NB4 (cell line): ENCODE measurements around the gene RIPK3.

Experiments
- DNase-seq: peaks from one replicate; pipeline ENCODE4 v3.0.0; 2010; ENCODE audit warnings: low read depth
- H3K4me3 ChIP-seq: one replicate; pipeline ENCODE4 v1.5.1; 2011; ENCODE audit warnings: mild to moderate bottlenecking, low read depth, low read length, moderate library complexity
- MYC ChIP-seq: IDR thresholded peaks from 2 replicates; pipeline ENCODE4 v1.6.1; 2011; ENCODE audit warnings: low read depth, low read length
- POLR2A ChIP-seq: IDR thresholded peaks from 2 replicates; pipeline ENCODE4 v1.6.1; 2011; ENCODE audit warnings: mild to moderate bottlenecking; ENCODE audit not compliant: insufficient read length; ENCODE audit errors: extremely low read depth
- TF ChIP-seq, protein P1 (sequence below): IDR thresholded peaks from 2 replicates; pipeline ENCODE4 v1.6.1; 2011; ENCODE audit warnings: low read depth, low read length
- TF ChIP-seq, protein P2 (sequence below): IDR thresholded peaks from one replicate; pipeline ENCODE4 v1.5.1; 2012; ENCODE audit warnings: low read depth, low read length

RIPK3 gene

GRCh38 chr14:24366721-24367513 lies 27.1 kb upstream of the RIPK3 start:
- peak overlapping the region; percentile 42 for H3K4me3 ChIP-seq
- peak; percentile 89 for DNase-seq
- TF ChIP-seq MYC (peak; percentile 16; the same call in 1 of the 2 replicates), POLR2A (peak; percentile 49)
- TF ChIP-seq, protein P1, sequence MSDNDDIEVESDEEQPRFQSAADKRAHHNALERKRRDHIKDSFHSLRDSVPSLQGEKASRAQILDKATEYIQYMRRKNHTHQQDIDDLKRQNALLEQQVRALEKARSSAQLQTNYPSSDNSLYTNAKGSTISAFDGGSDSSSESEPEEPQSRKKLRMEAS: no peak
- TF ChIP-seq, protein P2, sequence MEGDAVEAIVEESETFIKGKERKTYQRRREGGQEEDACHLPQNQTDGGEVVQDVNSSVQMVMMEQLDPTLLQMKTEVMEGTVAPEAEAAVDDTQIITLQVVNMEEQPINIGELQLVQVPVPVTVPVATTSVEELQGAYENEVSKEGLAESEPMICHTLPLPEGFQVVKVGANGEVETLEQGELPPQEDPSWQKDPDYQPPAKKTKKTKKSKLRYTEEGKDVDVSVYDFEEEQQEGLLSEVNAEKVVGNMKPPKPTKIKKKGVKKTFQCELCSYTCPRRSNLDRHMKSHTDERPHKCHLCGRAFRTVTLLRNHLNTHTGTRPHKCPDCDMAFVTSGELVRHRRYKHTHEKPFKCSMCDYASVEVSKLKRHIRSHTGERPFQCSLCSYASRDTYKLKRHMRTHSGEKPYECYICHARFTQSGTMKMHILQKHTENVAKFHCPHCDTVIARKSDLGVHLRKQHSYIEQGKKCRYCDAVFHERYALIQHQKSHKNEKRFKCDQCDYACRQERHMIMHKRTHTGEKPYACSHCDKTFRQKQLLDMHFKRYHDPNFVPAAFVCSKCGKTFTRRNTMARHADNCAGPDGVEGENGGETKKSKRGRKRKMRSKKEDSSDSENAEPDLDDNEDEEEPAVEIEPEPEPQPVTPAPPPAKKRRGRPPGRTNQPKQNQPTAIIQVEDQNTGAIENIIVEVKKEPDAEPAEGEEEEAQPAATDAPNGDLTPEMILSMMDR: no peak

DNA sequence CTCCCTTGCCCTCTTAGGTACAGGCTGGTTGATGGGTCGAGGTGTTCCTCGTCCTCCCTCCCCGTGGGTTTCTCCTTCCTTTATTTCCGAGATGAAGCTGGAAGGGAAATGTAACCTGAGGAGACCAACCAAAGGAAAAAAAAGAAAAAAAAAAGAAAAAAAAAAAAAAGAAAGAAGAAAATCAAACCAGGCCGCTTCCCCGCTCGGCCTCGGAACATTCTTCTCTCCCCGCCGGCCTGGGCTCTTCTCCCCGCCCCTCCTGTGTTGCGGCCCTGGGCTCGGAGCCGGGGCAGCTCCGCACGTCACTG lies 26.6 kb upstream of the RIPK3 start:
- peak overlapping the region; percentile 34 for H3K4me3 ChIP-seq
- TF ChIP-seq, protein P1: no peak
- TF ChIP-seq POLR2A (no peak), MYC (no peak)
- TF ChIP-seq, protein P2: no peak
- DNase-seq: no peak

DNA sequence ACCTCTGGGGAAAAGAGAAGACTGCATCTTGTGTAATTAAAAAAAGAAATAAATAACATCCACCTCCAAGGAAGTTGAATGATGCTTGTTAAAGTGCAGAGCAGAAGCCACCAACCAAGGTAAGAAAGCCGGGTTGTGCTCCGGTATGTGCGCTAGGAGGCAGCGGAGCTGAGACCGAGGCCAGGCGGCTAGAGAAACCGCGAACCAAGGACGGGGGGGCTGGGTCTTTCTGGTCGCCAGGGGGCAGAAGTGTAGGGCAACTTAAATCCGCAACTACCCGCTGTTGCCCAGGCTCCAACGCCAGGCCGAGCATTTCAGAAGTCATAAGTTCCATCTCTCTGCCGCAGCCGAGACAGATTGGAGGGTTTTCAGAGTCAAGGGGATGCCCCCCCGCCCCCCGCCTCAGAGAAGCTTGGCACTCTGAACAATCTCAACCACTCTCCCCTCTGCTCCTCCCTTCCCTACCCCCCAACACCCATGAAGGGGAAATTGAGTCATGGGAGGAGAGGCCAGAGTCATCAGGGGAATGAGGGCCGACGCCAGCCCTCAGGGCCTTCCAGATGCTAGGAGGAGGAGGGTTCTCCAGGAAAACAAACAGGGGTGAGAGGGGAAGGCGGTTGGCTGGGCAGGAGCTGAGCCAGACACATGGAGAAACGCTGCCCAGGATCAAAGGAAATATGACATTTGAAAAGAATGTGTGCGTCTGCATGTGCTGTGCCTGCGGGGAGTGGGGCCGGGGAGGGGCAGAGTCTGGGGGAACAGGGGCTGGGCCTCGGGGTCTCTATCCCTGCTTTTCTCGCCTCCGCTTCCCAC lies 26.0 kb upstream of the RIPK3 start:
- TF ChIP-seq MYC (peak; percentile 44; the same call in 1 of the 2 replicates), POLR2A (no peak)
- TF ChIP-seq, protein P2: peak; percentile 87
- TF ChIP-seq, protein P1: no peak
- DNase-seq: peak; percentile 94
- peak overlapping the region; percentile 34 for H3K4me3 ChIP-seq

- TF ChIP-seq, protein P2: no peak
- TF ChIP-seq, protein P1: no peak
- TF ChIP-seq MYC (no peak), POLR2A (no peak)
- no peak overlapping the region for H3K4me3 ChIP-seq
- DNase-seq: no peak
These were observed 25.1 kb upstream of the RIPK3 start for GRCh38 chr14:24364841-24365240.

GRCh38 chr14:24363401-24363800 lies 23.6 kb upstream of the RIPK3 start:
- H3K4me3 ChIP-seq: no peak overlapping the region
- no peak for DNase-seq
- TF ChIP-seq, protein P2: no peak
- TF ChIP-seq, protein P1: no peak
- TF ChIP-seq POLR2A (no peak), MYC (no peak)
